HG02943 (cell line): ENCODE data around the gene TMCC3.

Source experiments
- ATAC-seq: cut with Tn5 transposase; IDR thresholded peaks from one replicate; pipeline ENCODE4 v1.9.1; 2021; ENCODE audit warnings: mild to moderate bottlenecking, low read depth, moderate library complexity; ENCODE audit not compliant: unreplicated experiment

TMCC3 gene

DNA sequence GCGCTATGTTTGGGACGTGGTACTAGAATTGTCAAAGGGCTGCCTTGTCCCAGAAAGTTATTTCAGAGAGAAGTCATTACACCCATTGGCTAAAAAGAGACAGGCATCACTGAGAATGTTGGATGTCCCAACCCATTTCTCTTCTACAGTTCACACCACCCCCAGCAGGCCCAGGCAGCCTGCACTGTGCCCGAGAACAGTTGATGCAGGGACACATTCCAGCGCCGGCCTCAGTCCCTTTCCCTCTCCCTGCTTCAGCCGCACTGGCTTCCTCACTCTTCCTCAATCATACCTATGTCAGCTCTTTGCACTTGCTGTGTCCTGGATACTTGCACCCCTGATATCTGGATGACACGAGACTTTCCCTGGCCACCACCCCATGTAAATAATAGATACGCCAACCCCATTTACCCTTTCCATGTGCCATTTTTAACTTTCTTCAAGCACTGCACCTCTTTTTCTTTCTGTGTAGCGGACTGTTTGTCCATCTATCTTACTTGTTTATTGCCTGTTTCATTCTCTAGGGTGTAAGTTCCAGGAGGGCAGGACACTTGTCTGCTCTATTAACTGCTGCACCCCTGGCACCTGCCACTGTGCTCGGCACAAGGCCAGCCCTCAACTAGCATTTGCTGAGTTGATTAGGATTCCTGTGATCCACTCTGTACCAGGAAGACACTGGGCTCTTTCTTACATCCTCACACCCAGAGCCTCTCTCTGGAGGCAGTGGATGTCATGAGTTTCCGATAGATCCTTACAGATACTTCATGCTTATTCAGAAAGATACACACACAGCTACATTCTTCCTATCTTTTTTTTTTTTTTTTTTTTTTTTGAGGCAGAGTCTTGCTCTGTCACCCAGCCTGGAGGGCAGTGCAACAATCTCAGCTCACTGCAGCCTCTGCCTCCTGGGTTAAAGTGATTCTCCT is 114.1 kb downstream of the TMCC3 start:
- no peak for ATAC-seq

DNA sequence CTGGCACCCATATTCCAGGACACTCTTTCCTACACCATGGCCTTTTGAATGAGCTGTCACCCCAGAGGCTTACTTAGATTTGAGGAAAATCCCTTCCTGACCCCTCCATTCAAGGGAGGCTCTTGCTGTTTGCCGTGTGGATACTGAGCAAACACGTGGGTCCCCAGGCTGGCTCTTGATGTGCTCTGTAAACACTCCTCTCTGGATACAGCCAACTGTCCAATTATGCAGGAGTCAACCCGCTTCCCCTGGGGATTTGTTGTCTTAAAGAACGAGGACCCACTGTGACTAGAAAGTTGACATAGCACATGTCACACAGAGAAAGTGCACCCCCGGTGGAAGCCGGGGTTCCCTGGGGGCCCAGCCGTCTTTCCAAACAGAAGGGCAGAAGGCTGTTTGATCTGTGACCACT is 114.8 kb downstream of the TMCC3 start:
- ATAC-seq = no peak

DNA sequence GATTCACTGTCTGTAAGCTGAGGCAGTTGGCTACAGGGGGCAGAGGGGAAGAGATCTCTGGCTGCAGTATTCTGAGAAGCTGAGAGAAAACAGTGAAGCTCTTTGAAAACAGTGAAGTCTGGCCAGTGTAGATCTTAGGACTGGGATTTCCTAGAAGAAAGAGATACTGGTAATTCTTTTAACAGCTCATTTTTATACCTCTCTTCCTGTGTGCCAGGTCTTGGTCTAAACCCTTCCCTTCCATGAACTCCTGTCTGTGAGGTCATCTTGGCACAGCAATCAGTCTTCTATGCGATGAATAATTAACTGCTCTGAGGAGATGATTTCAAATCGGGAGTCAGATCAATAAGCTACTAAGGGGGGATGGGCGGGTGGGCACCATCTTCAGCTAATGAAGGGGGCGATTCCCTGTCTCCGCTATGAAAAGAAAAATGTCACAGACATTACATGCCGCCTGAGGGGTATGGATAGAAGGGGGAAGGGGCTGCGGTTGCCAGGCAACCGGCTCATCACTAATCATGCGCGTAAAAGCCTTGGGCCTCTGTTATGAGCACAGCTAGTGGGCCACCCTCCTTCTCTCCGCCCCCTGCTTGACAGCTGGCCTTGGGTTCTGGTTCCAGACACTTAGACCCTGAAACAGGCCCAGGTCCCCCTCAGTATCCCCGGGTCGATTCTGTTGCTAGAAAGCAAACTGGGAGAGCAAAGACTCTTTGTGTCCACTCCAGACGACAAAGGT is 115.4 kb downstream of the TMCC3 start:
- no peak for ATAC-seq

DNA sequence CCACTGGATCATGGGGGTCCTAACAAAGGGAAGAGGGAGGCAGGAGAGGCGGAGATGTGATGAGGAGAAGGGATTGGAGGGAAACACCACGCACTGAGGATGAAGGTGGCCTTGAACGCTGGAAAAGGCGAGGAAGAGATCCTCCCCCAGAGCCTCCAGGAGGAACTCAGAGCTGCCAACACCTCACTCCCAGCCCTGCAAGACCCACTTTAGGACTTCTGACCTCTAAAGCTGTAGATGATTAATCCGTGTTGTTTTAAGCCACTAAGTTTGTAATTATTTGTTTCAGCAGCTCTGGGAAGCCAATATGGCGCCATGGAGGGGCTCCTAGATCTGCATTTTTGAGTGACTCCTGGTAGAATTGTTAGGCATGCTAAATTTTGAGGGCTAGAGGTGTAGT is 116.1 kb downstream of the TMCC3 start:
- ATAC-seq = no peak

DNA sequence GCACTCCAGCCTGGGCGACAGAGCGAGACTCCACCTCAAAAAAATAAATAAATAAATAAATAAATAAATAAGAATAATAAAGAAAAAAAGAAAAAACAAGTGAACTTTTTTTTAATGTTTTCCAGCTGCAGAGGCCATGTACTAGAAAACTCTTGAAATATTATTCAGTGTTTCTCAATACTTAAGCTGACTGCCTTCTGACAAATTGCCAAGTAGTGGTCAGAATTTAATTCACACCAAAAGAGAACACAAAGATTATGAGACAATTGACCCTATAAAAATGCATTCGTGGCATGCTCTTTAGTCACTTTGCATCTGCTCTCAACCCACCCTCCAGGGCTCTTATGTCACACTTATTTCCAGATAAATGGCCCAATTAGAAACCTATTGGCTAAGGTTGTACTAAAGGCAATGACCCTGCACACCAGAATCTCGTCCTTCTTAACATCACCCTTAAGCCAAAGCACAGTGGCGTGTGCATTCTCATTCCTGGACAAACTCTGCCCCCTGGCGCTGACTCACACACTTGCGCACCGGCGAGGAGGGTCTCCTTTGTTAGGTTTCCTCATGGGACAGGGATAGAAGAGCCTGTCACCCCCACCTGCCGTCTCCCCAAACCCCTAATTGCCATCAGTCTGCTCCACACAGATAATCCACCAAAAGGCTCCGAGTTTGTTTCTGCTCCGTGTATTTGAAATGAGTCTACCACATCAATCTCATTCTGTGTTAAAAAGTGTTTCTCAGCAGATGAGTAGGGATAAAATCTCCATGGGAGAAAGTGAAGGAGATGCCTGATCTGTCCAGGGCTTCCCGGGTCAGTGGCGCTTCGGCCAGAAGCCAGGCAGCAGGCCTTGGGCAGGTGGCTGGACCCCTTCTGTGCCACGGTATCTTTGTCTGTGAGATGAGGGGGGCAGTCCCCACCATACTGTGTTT is 117.6 kb downstream of the TMCC3 start:
- no peak for ATAC-seq

DNA sequence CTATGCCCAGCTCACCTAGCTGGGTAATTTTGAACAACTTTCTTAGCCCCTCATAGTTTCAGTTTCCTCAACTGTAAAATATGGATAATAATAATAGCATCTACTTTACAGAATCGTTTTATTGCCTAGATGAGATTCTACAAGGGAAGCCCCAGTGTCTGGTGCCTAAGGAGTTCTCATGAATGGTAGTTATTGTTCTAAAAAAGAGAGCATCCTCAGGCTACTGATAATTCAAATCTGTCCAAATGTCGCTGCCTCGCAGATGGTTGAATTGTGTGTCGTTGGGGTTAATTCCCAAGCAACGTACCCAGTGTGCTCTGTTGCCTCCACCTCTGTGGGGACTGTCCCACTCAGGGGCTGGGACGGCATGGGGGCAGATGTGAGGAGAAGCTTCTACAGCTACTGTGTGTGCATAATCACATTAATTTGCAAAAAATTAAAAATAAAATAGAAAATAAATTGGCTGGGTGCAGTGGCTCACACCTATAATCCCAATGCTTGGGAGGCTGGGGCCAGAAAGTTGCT is 119.1 kb downstream of the TMCC3 start:
- no peak for ATAC-seq

DNA sequence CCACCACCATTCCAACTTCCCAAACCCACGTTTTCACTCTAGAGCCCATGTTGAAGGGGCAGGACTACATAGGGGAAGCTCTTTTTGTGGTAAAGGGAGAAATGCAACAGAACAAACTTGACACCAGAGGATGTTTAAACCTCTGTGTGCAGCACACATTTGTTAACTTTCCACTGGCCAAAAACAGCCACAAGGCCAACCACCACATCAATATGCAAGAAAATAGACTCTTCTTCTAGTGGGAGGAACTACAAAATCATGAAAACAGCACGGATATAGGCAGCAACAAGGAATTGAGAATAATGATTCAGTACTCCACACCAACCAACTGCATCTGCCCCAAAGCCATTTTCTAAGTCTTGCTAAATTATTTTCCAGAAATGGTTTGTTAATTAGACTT is 124.4 kb downstream of the TMCC3 start:
- no peak for ATAC-seq
